Measurements from ENCODE around the gene AGPAT1.

- TF ChIP-seq CTCF (IDR thresholded peaks at IDR 0.05) (no peak), ZFX (IDR thresholded peaks at IDR 0.05; ENCODE audit: borderline replicate concordance) (no peak)
Measured at GRCh38 chr6:32183030-32183429, 7.1 kb upstream of the AGPAT1 start.

All from 22Rv1 (cell line).